Hepatic stellate cell (primary cell): Measurements from ENCODE around the gene C1orf141.
A peak's percentile ranks its signal among the peaks of the same experiment; 100 is the strongest.
"Not testable (repeated sequence)": the region's sequence is repeated elsewhere in the genome, so short reads cannot be mapped to it uniquely, and the experiment has no call there.

Experiments used
- DNase-seq: peaks from one replicate; pipeline ENCODE4 v3.0.0; 2011; ENCODE audit warnings: low spot score

Gene C1orf141

GRCh38 chr1:67142931-67143330, 8.2 kb upstream of the C1orf141 start:
- DNase-seq: no peak

- DNase-seq: not testable (repeated sequence)
Measured at GRCh38 chr1:67141832-67142231, 7.1 kb upstream of the C1orf141 start.

- DNase-seq: no peak
Measured at GRCh38 chr1:67140460-67140859, 5.7 kb upstream of the C1orf141 start.

GRCh38 chr1:67138813-67139499, 4.2 kb upstream of the C1orf141 start:
- DNase-seq: no peak

GRCh38 chr1:67137307-67137753, 2.6 kb upstream of the C1orf141 start:
- no peak for DNase-seq

GRCh38 chr1:67135354-67135753, 584 bp upstream of the C1orf141 start:
- DNase-seq: peak; percentile 10

DNA sequence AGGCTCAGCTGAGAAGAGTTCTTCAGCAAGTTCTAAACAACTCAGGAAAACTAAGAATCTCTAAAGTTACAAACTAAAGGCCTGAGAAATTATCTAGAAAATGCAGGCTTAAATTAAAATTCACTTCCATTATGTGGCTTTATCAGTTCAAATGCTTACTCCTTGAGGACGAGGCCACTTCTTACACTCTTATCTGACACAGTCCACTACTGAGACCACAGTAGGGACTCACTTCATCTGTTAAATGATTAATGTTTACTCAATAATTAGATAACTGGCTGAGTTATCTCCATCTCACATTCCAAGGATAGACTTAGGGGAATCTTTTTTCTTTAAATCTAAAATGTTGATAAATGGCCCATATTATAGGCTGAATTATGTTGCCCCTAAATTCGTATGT, 1.6 kb downstream of the C1orf141 start:
- DNase-seq: no peak

GRCh38 chr1:67130673-67131072, 4.1 kb downstream of the C1orf141 start:
- no peak for DNase-seq

- no peak for DNase-seq
Measured at GRCh38 chr1:67126974-67127373, 7.8 kb downstream of the C1orf141 start.

DNA sequence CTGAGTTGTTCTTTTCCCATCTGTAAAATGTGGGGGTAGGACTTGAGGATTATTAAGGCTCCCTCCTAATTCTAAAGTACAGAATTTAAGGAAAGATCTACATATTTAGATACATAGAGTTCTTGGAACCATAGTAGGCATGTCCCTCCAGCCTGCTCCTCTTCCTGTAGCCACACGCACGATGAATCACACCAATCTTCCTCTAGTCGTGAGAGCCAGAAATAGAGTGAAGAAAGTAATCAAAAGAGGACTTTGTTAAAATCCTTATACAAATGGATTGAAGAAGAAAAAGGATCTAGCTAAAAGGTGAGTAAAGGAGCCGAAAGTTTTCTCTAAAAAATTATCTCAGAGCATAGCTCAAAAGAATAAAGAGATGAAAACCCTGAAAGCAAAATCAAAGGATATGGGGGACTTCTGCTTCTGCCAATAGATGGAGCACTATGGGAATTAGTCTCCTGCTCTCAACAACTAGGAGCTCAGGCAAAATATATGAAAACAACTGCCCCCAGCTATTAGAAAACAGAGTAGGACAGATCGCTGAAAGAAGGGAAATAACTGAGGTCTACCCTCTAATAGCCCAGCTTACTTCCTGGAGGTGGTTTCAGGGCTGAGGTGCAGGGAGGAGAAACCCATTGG, 8.5 kb downstream of the C1orf141 start:
- DNase-seq: peak; percentile 17

GRCh38 chr1:67124455-67124854, 10.3 kb downstream of the C1orf141 start:
- no peak for DNase-seq

GRCh38 chr1:67120855-67121619, 13.7 kb downstream of the C1orf141 start:
- DNase-seq: no peak

DNA sequence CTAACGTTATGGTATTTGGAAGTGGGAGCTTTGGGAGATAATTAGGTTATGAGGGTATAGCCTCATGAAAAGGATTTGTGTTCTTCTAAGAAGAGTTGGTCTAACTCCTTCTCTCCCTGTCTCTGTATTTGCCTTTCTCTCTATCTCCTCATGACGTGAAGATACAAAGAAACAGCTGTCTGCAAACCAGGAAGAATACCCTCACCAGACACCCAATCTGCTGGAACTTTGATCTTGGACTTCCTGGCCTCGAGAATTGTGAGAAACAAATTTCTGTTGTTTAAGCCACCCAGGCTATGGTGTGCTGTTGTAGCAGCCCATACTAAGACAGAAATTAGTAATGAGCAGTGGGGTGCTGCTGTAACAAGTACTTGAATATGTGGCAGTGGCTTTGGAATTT, 16.1 kb downstream of the C1orf141 start:
- DNase-seq: no peak

DNA sequence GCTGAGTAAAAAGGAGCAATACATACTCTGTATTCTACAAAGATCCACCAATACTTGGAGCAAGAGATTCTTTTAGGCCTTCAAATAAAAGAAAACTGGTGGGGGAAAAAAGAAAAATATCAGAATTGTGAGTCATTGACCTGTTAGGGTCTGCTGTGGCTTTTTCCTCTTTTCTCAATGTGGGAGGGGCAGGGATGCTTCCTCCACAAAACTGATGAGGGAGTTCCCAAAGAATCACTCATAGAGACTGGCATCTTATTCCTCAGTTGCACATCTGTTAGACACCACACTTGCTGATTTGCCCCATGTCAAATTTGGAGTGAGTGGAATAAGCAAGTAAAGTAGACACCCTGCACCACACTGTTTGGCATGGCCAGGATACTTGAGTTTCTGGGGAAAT, 16.6 kb downstream of the C1orf141 start:
- DNase-seq: no peak

GRCh38 chr1:67114162-67114561, 20.6 kb downstream of the C1orf141 start:
- DNase-seq: no peak

DNA sequence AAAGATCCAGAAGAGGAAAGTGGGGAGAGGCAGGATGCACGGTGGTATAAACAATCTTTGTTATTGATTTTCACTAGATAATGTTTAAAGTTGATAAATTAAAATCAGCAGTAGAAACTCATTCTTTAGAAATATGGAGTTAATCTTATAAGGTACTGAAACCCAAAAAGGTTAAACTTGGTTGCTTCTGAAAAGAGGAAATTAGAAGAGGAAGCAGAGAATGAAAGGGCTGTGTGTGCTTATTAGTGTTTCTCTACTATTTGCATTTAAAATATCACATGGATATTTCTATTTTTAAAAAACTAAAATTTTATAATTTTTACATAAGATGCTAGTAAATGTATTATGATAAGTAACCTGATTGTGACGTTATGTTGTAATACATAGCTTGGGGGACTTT, 24.4 kb downstream of the C1orf141 start:
- no peak for DNase-seq

- no peak for DNase-seq
Measured at GRCh38 chr1:67105508-67105907, 29.3 kb downstream of the C1orf141 start.

DNA sequence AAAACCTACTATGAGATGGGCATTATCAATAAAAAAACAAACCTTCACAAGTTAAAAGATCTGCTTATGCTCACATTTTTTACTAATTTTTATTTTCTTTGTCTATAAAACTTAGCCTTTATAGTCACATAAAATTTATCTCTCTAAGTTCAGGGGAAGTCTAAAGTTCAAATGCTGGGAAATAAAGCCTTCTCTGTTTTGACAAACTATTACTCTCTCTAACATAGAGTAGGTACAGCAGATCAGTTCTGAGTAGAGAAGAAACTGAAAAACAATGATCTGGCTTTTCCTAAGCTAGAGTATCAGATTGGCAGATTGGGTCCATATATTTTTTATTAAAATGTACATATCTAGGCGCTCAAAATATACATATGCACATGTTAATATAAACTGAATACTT, 31.2 kb downstream of the C1orf141 start:
- no peak for DNase-seq

DNA sequence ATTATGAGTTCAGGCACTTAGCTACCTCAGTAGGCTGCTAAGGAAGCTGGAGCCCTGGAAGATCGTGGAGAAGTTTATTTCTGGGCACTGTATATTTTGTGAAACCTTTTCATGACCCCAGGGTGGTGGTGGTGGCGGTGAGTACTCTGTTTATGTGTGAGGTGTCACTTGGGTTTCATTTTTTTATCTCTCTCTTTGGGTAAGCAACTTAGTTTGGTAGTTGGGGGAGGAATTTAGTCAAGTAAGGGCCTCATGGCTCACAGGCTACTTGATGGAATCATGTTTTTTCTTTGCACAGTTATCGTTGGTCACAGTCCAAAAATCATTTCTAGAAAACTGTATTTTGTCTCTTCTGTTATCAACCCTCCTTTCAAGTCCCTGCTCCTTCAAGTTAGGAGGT, 33.9 kb downstream of the C1orf141 start:
- DNase-seq: no peak

DNA sequence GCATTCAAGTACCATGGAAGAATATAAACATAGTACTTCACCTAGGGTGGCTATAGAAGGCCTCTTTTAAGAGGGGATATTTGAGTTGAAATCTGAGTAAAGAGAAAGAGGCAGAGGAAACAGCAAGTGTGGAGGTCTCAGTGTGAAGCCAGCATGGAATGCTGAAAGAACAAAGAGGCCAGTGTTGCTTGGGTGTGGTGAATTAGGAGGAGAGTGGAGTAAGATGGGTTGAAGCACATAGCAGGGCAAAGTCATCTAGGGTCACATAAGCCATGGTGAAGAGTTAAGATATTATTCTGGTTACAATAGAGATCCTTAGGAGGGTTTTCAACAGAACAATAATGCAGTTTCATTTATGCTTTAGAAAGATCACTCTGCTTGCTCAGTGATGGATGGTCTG, 37.5 kb downstream of the C1orf141 start:
- DNase-seq: no peak

- no peak for DNase-seq
Measured at GRCh38 chr1:67094191-67094590, 40.6 kb downstream of the C1orf141 start.

DNA sequence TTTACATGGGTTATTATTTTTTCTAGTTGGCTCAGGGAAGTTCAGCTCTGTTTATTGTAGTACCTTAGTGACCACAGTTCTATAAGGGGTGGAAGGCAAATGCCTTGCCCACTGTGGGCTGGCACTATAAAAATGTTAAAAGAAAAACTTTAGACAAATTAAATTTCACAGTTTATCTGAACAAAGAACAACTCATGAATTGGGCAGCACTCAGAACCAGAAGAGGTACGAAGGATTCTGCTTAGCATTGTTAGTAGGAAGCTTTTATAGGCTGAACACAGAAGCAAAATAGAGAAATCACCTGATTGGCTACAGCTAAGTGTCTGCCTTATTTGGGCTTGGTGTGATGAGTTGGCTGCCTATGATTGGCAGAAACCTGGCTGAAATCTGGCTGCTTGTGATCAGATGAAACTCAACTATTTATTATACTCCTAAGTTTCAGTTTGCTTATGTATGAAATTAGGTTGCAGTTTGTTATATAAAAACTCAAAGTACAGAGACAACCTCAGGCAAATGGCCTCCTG, 45.0 kb downstream of the C1orf141 start:
- DNase-seq: no peak

GRCh38 chr1:67088440-67088839, 46.3 kb downstream of the C1orf141 start:
- no peak for DNase-seq
